HepG2 (cell line): ENCODE measurements around the gene PTCD1. TPM values are rescaled to one million over a fixed set of nuclear protein-coding genes. Genes with fewer than 3 reads are reported as not detected.

Source experiments
- AGO1 ChIP-seq: fragments of 200-400 bp; formaldehyde crosslinking; IDR thresholded peaks from 2 replicates; pipeline ENCODE4 v1.6.1; 2017; ENCODE audit warnings: mild to moderate bottlenecking, low read depth, low read length, moderate library complexity; ENCODE audit not compliant: poor library complexity, severe bottlenecking
- ARID5B ChIP-seq: IDR thresholded peaks from 2 replicates; pipeline ENCODE4 v1.4.0; 2020; ENCODE audit warnings: mild to moderate bottlenecking, missing genetic modification reagents
- CENPBD1 ChIP-seq: sonication (generic); formaldehyde crosslinking; IDR thresholded peaks from 2 replicates; pipeline ENCODE4 v1.8.0; 2022; ENCODE audit warnings: missing genetic modification reagents, low read depth, mild to moderate bottlenecking, borderline replicate concordance
- FOXK2 ChIP-seq: fragments of 450-650 bp; IDR thresholded peaks from 2 replicates; pipeline ENCODE4 v1.6.1; 2016
- FOXO1 ChIP-seq: sonication (generic); formaldehyde crosslinking; IDR thresholded peaks from 2 replicates; pipeline ENCODE4 v1.4.0; 2020; ENCODE audit warnings: missing genetic modification reagents
- HNRNPK ChIP-seq: fragments of 200-400 bp; formaldehyde crosslinking; IDR thresholded peaks from 2 replicates; pipeline ENCODE4 v1.6.1; 2018; ENCODE audit warnings: low read length, low read depth, moderate library complexity, mild to moderate bottlenecking; ENCODE audit not compliant: poor library complexity, severe bottlenecking
- HOXA3 ChIP-seq: sonication (generic); formaldehyde crosslinking; IDR thresholded peaks from 2 replicates; pipeline ENCODE4 v1.5.0; 2020; ENCODE audit warnings: missing genetic modification reagents
- ISX ChIP-seq: sonication (generic); formaldehyde crosslinking; conservative IDR thresholded peaks from 2 replicates; pipeline ENCODE4 v1.5.0; 2020; ENCODE audit warnings: missing genetic modification reagents
- JARID2 ChIP-seq: sonication (generic); formaldehyde crosslinking; IDR thresholded peaks from 2 replicates; pipeline ENCODE4 v1.8.1; 2023; ENCODE audit warnings: missing genetic modification reagents, inconsistent platforms; ENCODE audit not compliant: insufficient replicate concordance
- NR2F2 ChIP-seq: IDR thresholded peaks from 2 replicates; pipeline ENCODE4 v1.6.1; 2012; ENCODE audit warnings: low read depth, inconsistent platforms, borderline replicate concordance
- PHB2 ChIP-seq: fragments of 450-650 bp; IDR thresholded peaks from 2 replicates; pipeline ENCODE4 v1.6.1; 2018; ENCODE audit not compliant: partially characterized antibody
- SMYD3 ChIP-seq: sonication (generic); formaldehyde crosslinking; IDR thresholded peaks from 2 replicates; pipeline ENCODE4 v1.8.1; 2023; ENCODE audit warnings: mild to moderate bottlenecking, missing genetic modification reagents
- TRIM24 ChIP-seq: sonication (generic); formaldehyde crosslinking; IDR thresholded peaks from 2 replicates; pipeline ENCODE4 v1.8.0; 2022; ENCODE audit warnings: mild to moderate bottlenecking, missing genetic modification reagents
- ZBTB43 ChIP-seq: sonication (generic); formaldehyde crosslinking; conservative IDR thresholded peaks from 2 replicates; pipeline ENCODE4 v1.4.0; 2020; ENCODE audit warnings: missing genetic modification reagents
- ZNF431 ChIP-seq: sonication (generic); formaldehyde crosslinking; IDR thresholded peaks from 2 replicates; pipeline ENCODE4 v1.9.0; 2022; ENCODE audit warnings: missing genetic modification reagents, low read depth, mild to moderate bottlenecking, borderline replicate concordance
- ZNF552 ChIP-seq: sonication (generic); formaldehyde crosslinking; IDR thresholded peaks from 2 replicates; pipeline ENCODE4 v1.9.0; 2022; ENCODE audit warnings: missing genetic modification reagents, mild to moderate bottlenecking, borderline replicate concordance
- ZNF563 ChIP-seq: sonication (generic); formaldehyde crosslinking; IDR thresholded peaks from 2 replicates; pipeline ENCODE4 v1.8.0; 2022; ENCODE audit warnings: mild to moderate bottlenecking, moderate library complexity, missing genetic modification reagents
- ZNF773 ChIP-seq: sonication (generic); formaldehyde crosslinking; IDR thresholded peaks from 2 replicates; pipeline ENCODE4 v1.4.0; 2020; ENCODE audit warnings: missing genetic modification reagents, borderline replicate concordance
- ZNF878 ChIP-seq: sonication (generic); formaldehyde crosslinking; IDR thresholded peaks from 2 replicates; pipeline ENCODE4 v1.8.1; 2023; ENCODE audit warnings: mild to moderate bottlenecking, missing genetic modification reagents, moderate library complexity
- polyA plus RNA-seq, 8 experiments: library from polyadenylated mRNA; depleted of rRNA in 3 of 8; stranded (reverse) in 7 of 8; unstranded in 1 of 8; fragments of >200 nt; fragmentation: Illumina TruSeq in 4 of 8; extraction: Trizol in 4 of 8; gene quantifications; 2 replicates each; pipeline versions ENCODE4 v1.2.1 to v1.2.3, GENCODE V29; 2011 to 2016; ENCODE audit warnings: low read depth in 4 of 8, missing spikeins in 1 of 8, mixed read lengths in 1 of 8; ENCODE audit not compliant: insufficient read depth in 1 of 8
- total RNA-seq, 5 experiments: library from RNA; depleted of rRNA; stranded (reverse); fragments of >200 nt; fragmentation: Illumina TruSeq; extraction: Trizol; gene quantifications; 2 replicates each; pipeline ENCODE4 v1.2.3, GENCODE V29; 2016; ENCODE audit warnings: low read depth in 1 of 5
- TF ChIP-seq, protein P1 (sequence below): sonication (generic); formaldehyde crosslinking; IDR thresholded peaks from 2 replicates; pipeline ENCODE4 v1.8.0; 2022; ENCODE audit warnings: mild to moderate bottlenecking, missing genetic modification reagents
- TF ChIP-seq, protein P2 (sequence below): fragments of 450-650 bp; IDR thresholded peaks from 2 replicates; pipeline ENCODE4 v1.6.1; 2016

The PTCD1 gene
- total and polyA plus RNA-seq, 2 of the 13 experiments (the other 11 are each of a cell fraction or from before 2014, with no cell fraction given) = 3.0 to 8.4 TPM

DNA sequence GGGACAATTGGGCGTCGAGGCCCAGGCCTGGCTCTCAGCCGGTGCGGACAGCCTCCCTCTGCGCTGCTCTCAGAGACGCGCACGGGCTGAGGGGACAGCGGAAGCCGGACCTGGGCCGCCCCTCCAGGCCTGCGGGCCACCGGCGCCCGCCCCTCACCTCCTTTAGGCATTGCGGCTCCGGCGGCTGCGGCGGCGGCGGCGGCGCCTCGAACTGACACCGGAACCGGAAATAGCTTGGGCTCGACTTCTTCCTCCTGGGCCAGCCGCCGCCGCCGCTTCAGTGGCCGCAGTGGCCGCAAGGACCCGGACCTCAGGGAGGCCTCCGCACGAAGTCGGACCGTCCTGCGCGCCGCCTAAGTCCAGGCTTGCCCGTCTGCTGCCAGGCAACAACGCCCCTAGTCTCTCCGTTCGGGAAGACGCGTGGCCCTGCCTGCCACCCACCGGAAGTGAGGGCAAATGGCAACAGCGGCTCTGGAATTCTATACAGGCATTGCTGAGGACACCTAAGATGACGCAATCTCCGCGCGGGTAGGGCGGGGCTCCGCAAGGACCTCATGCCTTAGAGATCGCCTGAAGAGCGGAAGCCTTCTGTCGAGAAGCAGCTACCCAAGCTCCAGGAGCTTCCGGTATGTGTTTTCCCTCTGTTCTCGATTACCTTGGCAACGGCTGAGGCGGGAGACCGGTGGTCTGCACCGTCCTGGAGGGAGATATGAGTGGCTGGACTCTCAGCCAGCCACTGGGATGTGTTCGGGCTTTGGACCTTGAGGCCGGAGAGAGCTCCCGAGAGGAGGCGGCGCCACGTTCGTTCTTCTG, 30.0 kb downstream of the PTCD1 start, which contains the start of the genes BUD31 and PDAP1 (continued):
- TF ChIP-seq ARID5B = peak; percentile 50
- TF ChIP-seq ZNF431 (CRISPR knock-in tag) = 0 out of 2 replicates have a peak, but pooled peaks have one; percentile 16
- TF ChIP-seq ZBTB43 = no peak; the same call in 1 of the 2 replicates
- no peak for TF ChIP-seq TRIM24 (CRISPR knock-in tag)
- no peak for TF ChIP-seq ZNF773 (CRISPR knock-in tag)
- TF ChIP-seq PHB2 = no peak
- TF ChIP-seq, protein P1, sequence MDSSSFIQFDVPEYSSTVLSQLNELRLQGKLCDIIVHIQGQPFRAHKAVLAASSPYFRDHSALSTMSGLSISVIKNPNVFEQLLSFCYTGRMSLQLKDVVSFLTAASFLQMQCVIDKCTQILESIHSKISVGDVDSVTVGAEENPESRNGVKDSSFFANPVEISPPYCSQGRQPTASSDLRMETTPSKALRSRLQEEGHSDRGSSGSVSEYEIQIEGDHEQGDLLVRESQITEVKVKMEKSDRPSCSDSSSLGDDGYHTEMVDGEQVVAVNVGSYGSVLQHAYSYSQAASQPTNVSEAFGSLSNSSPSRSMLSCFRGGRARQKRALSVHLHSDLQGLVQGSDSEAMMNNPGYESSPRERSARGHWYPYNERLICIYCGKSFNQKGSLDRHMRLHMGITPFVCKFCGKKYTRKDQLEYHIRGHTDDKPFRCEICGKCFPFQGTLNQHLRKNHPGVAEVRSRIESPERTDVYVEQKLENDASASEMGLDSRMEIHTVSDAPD (CRISPR knock-in tag) = no peak
- peak; percentile 81 for TF ChIP-seq SMYD3 (CRISPR knock-in tag)
- TF ChIP-seq ZNF563 = peak; percentile 78; the same call in 1 of the 2 replicates
- TF ChIP-seq FOXO1 (CRISPR knock-in tag) = peak; percentile 30; the same call in 1 of the 2 replicates
- TF ChIP-seq HOXA3 (CRISPR knock-in tag) = peak; percentile 72; the same call in 1 of the 2 replicates
- TF ChIP-seq CENPBD1 (CRISPR knock-in tag) = no peak
- TF ChIP-seq NR2F2 = no peak; the same call in 1 of the 2 replicates
- no peak for TF ChIP-seq ISX (CRISPR knock-in tag)
- TF ChIP-seq, protein P2, sequence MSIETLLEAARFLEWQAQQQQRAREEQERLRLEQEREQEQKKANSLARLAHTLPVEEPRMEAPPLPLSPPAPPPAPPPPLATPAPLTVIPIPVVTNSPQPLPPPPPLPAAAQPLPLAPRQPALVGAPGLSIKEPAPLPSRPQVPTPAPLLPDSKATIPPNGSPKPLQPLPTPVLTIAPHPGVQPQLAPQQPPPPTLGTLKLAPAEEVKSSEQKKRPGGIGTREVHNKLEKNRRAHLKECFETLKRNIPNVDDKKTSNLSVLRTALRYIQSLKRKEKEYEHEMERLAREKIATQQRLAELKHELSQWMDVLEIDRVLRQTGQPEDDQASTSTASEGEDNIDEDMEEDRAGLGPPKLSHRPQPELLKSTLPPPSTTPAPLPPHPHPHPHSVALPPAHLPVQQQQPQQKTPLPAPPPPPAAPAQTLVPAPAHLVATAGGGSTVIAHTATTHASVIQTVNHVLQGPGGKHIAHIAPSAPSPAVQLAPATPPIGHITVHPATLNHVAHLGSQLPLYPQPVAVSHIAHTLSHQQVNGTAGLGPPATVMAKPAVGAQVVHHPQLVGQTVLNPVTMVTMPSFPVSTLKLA = peak; percentile 58
- no peak for TF ChIP-seq ZNF552 (CRISPR knock-in tag)
- no peak for TF ChIP-seq ZNF878 (CRISPR knock-in tag)
- TF ChIP-seq HNRNPK = no peak
- peak; percentile 72 for TF ChIP-seq FOXK2
- TF ChIP-seq JARID2 (CRISPR knock-in tag) = no peak
- peak; percentile 46 for TF ChIP-seq AGO1
